Vagina (tissue), 2 donors: ENCODE measurements around the gene IRX3. TPM values are rescaled to one million over a fixed set of nuclear protein-coding genes. Genes with fewer than 3 reads are reported as not detected.

Experiments used
- DNase-seq, 2 donors: peaks; one replicate each; pipeline ENCODE4 v3.0.0-alpha.2; 2017; ENCODE audit errors: extremely low spot score in 2 of 2
- H3K27ac ChIP-seq: fragments of 200-600 bp; sonication (generic); one replicate; pipeline ENCODE4 v1.5.1; 2019
- H3K27me3 ChIP-seq: fragments of 200-600 bp; sonication (generic); one replicate; pipeline ENCODE4 v1.5.1; 2019
- H3K36me3 ChIP-seq, 2 donors: fragments of 200-600 bp; sonication (generic); one replicate each; pipeline ENCODE4 v1.5.1; 2017 to 2019
- H3K4me1 ChIP-seq: fragments of 200-600 bp; sonication (generic); one replicate; pipeline ENCODE4 v1.5.1; 2019
- H3K4me3 ChIP-seq, 2 donors: fragments of 200-600 bp; sonication (generic); 1 replicate in 1 of 2; 2 replicates in 1 of 2; pipeline ENCODE4 v1.5.1; 2016 to 2019
- H3K9me3 ChIP-seq: fragments of 200-600 bp; sonication (generic); one replicate; pipeline ENCODE4 v1.5.1; 2019
- POLR2A ChIP-seq, 2 donors: fragments of 450-650 bp; IDR thresholded peaks; one replicate each; pipeline ENCODE4 v1.6.1; 2017; ENCODE audit warnings: antibody characterized with exemption in 2 of 2, mild to moderate bottlenecking in 2 of 2, moderate library complexity in 2 of 2
- POLR2AphosphoS5 ChIP-seq, 2 donors: sonication (generic); formaldehyde crosslinking; IDR thresholded peaks; one replicate each; pipeline ENCODE4 v1.9.0; 2017; ENCODE audit warnings: antibody characterized with exemption in 2 of 2, mild to moderate bottlenecking in 2 of 2, low read depth in 1 of 2; ENCODE audit not compliant: insufficient read depth in 1 of 2
- intact Hi-C: fragments of 100-400 bp; cut with DNase I; formaldehyde crosslinking; loops from one replicate; pipeline ENCODE4 v1.15.1; 2023
- total RNA-seq: library from RNA; depleted of rRNA; stranded (reverse); fragments of >200 nt; gene quantifications from one replicate; pipeline ENCODE4 v1.2.3, GENCODE V29; 2016
- TF ChIP-seq, protein P1 (sequence below), 3 experiments: fragments of 450-650 bp in 2 of 3; fragments of 200-600 bp in 1 of 3; sonication (generic) in 1 of 3; IDR thresholded peaks; one replicate each; pipeline ENCODE4 v1.5.1; 2017 to 2019; ENCODE audit warnings: antibody characterized with exemption in 3 of 3, mild to moderate bottlenecking in 2 of 3, moderate library complexity in 2 of 3

The IRX3 gene
- total RNA-seq, 1 donor from 2014 or later, result 16.5 TPM

- Histone ChIP-seq H3K27ac (no peak overlapping the region), H3K36me3 (no peaks in the 10 kb centered on the region), H3K4me3 (no peak overlapping the region), H3K27me3 (no peaks in the 10 kb centered on the region), H3K9me3 (no peaks in the 10 kb centered on the region), H3K4me1 (no peaks in the 10 kb centered on the region)
- intact Hi-C loops, result no loop called here
- DNase-seq, result no peak
- TF ChIP-seq POLR2AphosphoS5 (IDR thresholded peaks at IDR 0.05; ENCODE audit: insufficient read depth in 1 of 2, low read depth in 1 of 2) (no peak), POLR2A (IDR thresholded peaks at IDR 0.05) (no peak)
- TF ChIP-seq, protein P1, sequence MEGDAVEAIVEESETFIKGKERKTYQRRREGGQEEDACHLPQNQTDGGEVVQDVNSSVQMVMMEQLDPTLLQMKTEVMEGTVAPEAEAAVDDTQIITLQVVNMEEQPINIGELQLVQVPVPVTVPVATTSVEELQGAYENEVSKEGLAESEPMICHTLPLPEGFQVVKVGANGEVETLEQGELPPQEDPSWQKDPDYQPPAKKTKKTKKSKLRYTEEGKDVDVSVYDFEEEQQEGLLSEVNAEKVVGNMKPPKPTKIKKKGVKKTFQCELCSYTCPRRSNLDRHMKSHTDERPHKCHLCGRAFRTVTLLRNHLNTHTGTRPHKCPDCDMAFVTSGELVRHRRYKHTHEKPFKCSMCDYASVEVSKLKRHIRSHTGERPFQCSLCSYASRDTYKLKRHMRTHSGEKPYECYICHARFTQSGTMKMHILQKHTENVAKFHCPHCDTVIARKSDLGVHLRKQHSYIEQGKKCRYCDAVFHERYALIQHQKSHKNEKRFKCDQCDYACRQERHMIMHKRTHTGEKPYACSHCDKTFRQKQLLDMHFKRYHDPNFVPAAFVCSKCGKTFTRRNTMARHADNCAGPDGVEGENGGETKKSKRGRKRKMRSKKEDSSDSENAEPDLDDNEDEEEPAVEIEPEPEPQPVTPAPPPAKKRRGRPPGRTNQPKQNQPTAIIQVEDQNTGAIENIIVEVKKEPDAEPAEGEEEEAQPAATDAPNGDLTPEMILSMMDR (IDR thresholded peaks at IDR 0.05), result no peak
These were observed 32.4 kb upstream of the IRX3 start for GRCh38 chr16:54318941-54319340.

DNA sequence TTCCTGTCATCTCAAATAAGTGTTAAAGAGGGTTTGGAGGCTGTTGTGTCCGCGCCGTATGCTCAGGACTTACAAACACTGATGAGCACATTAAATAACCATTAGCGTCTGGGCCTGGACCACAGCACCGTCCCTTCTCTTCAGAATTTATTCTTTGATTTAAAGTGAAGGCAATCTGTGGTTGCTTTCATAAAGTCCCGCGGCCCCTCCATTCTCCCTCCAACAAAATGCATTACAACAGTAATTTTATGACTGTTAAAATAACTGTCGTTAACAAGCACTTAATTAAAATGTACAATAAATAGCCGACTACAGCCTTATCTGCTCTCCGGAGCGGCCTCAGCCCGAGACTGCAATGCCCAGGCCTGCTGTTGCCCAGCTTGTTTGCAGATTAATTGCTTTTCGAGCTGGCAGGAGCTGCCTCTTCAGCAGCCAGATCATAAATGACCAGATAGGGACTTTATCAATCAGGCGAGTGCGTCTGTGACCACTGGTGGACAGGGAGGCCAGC lies 30.6 kb upstream of the IRX3 start:
- Histone ChIP-seq H3K9me3 (no peaks in the 10 kb centered on the region), H3K27ac (no peak overlapping the region), H3K27me3 (no peaks in the 10 kb centered on the region), H3K4me3 (no peak overlapping the region), H3K36me3 (no peaks in the 10 kb centered on the region), H3K4me1 (no peaks in the 10 kb centered on the region)
- DNase-seq, result no peak
- TF ChIP-seq POLR2AphosphoS5 (IDR thresholded peaks at IDR 0.05; ENCODE audit: insufficient read depth in 1 of 2, low read depth in 1 of 2) (no peak), POLR2A (IDR thresholded peaks at IDR 0.05) (no peak)
- TF ChIP-seq, protein P1 (IDR thresholded peaks at IDR 0.05), result no peak
- intact Hi-C loops, result no loop called here

DNA sequence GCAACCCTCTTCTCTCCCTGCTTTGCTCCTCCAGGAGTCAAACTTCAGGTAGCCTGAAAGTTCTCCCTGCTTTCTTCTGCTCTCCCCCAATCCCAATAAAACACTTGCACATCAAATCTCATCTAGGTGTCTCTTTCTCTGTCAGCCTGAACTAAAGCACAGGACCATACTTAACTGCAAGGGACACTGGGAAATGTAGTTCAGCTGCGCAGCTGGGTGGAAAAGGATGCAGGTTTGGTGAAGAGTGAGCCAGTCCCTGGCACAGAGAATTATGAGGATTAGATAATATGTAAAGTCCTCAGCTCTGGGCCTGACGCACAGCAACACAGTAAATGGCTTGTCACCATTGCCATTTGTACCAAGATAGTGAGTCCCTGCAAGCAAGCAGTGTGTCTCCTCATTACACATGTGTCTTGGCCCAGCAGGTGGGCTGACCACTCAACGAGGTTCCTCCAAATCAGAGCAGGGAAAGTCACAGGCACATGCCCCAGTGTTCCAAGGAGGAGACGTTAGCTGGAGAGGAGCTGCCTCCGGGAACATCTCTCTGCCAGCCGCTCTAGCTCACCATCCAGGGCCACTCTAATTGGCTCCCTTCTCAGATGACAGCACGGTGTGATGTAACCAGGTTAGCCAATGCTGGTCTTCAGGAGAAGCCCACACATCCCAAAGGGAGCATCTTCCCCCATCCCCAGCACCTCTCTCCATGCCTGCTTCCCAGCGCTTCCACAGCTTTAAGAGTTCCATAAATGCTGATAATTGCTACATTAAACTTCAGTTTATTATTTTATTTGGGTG lies 29.7 kb upstream of the IRX3 start:
- Histone ChIP-seq H3K4me1 (no peaks in the 10 kb centered on the region), H3K27me3 (no peaks in the 10 kb centered on the region), H3K4me3 (no peak overlapping the region), H3K36me3 (no peaks in the 10 kb centered on the region), H3K9me3 (no peaks in the 10 kb centered on the region), H3K27ac (no peak overlapping the region)
- intact Hi-C loops, result no loop called here
- TF ChIP-seq, protein P1 (IDR thresholded peaks at IDR 0.05), result no peak
- TF ChIP-seq POLR2AphosphoS5 (IDR thresholded peaks at IDR 0.05; ENCODE audit: insufficient read depth in 1 of 2, low read depth in 1 of 2), result no peak
- TF ChIP-seq POLR2A (IDR thresholded peaks at IDR 0.05), result no peak
- DNase-seq, result no peak

- no peak for DNase-seq
- Histone ChIP-seq H3K27me3 (no peaks in the 10 kb centered on the region), H3K27ac (no peak overlapping the region), H3K4me3 (no peak overlapping the region), H3K4me1 (no peaks in the 10 kb centered on the region), H3K36me3 (no peaks in the 10 kb centered on the region), H3K9me3 (no peaks in the 10 kb centered on the region)
- intact Hi-C loops, result no loop called here
- no peak for TF ChIP-seq POLR2A (IDR thresholded peaks at IDR 0.05)
- no peak for TF ChIP-seq POLR2AphosphoS5 (IDR thresholded peaks at IDR 0.05; ENCODE audit: insufficient read depth in 1 of 2, low read depth in 1 of 2)
- TF ChIP-seq, protein P1 (IDR thresholded peaks at IDR 0.05), result no peak
These were observed 27.2 kb upstream of the IRX3 start for GRCh38 chr16:54313789-54314188.

DNA sequence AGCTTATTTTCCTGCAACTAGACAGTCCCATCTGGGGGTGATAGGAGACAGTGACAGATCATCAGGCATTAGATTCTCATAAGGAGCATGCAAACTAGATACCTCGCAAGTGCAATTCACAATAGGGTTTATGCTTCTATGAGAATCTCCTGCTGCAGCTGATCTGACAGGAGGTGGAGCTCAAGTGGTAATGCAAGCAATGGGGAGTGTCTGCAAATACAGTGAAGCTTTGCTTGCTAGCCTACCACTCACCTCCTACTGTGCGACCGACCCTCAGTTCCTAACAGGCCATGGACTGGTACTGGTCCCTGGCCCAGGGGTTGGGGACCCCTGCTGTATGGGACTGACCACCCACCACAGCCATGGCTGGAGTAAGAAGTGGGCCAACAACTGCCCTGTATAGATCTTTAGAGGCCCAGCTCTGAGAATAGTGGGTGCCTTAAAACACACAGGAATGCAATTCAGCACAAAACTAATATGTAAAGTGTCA lies 26.0 kb upstream of the IRX3 start:
- intact Hi-C loops, result no loop called here
- no peak overlapping the region for H3K4me3 ChIP-seq
- no peak for TF ChIP-seq POLR2A (IDR thresholded peaks at IDR 0.05)
- no peak for TF ChIP-seq POLR2AphosphoS5 (IDR thresholded peaks at IDR 0.05; ENCODE audit: insufficient read depth in 1 of 2, low read depth in 1 of 2)
- TF ChIP-seq, protein P1 (IDR thresholded peaks at IDR 0.05), result no peak
- no peak for DNase-seq
- no peak overlapping the region for H3K27ac ChIP-seq
- H3K27me3 ChIP-seq, result no peaks in the 10 kb centered on the region
- no peaks in the 10 kb centered on the region for H3K9me3 ChIP-seq
- no peaks in the 10 kb centered on the region for H3K36me3 ChIP-seq
- no peaks in the 10 kb centered on the region for H3K4me1 ChIP-seq
